CD4-positive, alpha-beta T cell (primary cell): ENCODE measurements around the gene RGCC. TPM values are rescaled to one million over a fixed set of nuclear protein-coding genes. Genes with fewer than 3 reads are reported as not detected.

ENCODE experiments used
- ATAC-seq: fragments of 200-7000 bp; cut with Tn5 transposase; one replicate; pipeline ENCODE4 v1.10.0; 2022; ENCODE audit warnings: mild to moderate bottlenecking; ENCODE audit not compliant: poor library complexity
- CTCF ChIA-PET: fragments of 350-600 bp; sonication (Branson Sonifier 250); formaldehyde crosslinking; loops from one replicate; lab custom pipeline; 2021; ENCODE audit warnings: antibody characterized with exemption, inconsistent platforms; lab: Charles Lee
- POLR2A ChIA-PET: fragments of 350-600 bp; sonication (Branson Sonifier 250); formaldehyde crosslinking; loops from one replicate; lab custom pipeline; 2021; ENCODE audit warnings: antibody characterized with exemption, inconsistent platforms; lab: Charles Lee
- DNase-seq, 14 experiments: peaks; one replicate each; pipeline ENCODE4 v3.0.0-alpha.2; 2013 to 2020; ENCODE audit warnings: mixed read lengths in 2 of 14
- H3K27ac ChIP-seq, 2 donors: one replicate each; pipeline versions ENCODE4 v1.5.1 to v1.7.0; 2013; ENCODE audit warnings: low read length in 2 of 2, low read depth in 1 of 2, mild to moderate bottlenecking in 1 of 2
- H3K27me3 ChIP-seq, 2 experiments: 1 replicate in 1 of 2; 2 replicates in 1 of 2; pipeline versions ENCODE4 v1.6.1 to v1.7.0; 2013; ENCODE audit warnings: low read length in 2 of 2, control low read depth in 1 of 2, mild to moderate bottlenecking in 1 of 2, moderate library complexity in 1 of 2; ENCODE audit not compliant: insufficient read depth in 2 of 2, control insufficient read depth in 1 of 2
- H3K36me3 ChIP-seq: one replicate; pipeline ENCODE4 v1.6.1; 2013; ENCODE audit warnings: low read length, control low read depth; ENCODE audit not compliant: insufficient read depth
- H3K4me1 ChIP-seq: one replicate; pipeline ENCODE4 v1.6.1; 2013; ENCODE audit warnings: low read length, control low read depth; ENCODE audit not compliant: insufficient read depth
- H3K4me3 ChIP-seq: one replicate; pipeline ENCODE4 v1.5.1; 2013; ENCODE audit warnings: mild to moderate bottlenecking, low read length, moderate library complexity
- H3K9me3 ChIP-seq, 2 experiments: 1 replicate in 1 of 2; 2 replicates in 1 of 2; pipeline versions ENCODE4 v1.6.1 to v1.7.0; 2013; ENCODE audit warnings: low read length in 2 of 2, mild to moderate bottlenecking in 2 of 2, control low read depth in 1 of 2, moderate library complexity in 1 of 2; ENCODE audit not compliant: control insufficient read depth in 1 of 2, insufficient read depth in 1 of 2
- H3K27ac Mint-ChIP-seq: one replicate; pipeline ENCODE4 v1.8.0; 2020; ENCODE audit warnings: mixed read lengths
- H3K27me3 Mint-ChIP-seq: one replicate; pipeline ENCODE4 v1.8.0; 2021; ENCODE audit warnings: mixed read lengths
- H3K36me3 Mint-ChIP-seq: one replicate; pipeline ENCODE4 v1.8.0; 2021; ENCODE audit warnings: low read depth, mixed read lengths
- H3K4me1 Mint-ChIP-seq: one replicate; pipeline ENCODE4 v1.8.0; 2021; ENCODE audit warnings: low read depth, mixed read lengths
- H3K4me3 Mint-ChIP-seq: one replicate; pipeline ENCODE4 v1.8.0; 2020; ENCODE audit warnings: mild to moderate bottlenecking, mixed read lengths
- H3K9me3 Mint-ChIP-seq: one replicate; pipeline ENCODE4 v1.8.0; 2020; ENCODE audit warnings: mixed read lengths
- intact Hi-C, 2 experiments: fragments of 100-400 bp; cut with DNase I in 1 of 2; cut with micrococcal nuclease in 1 of 2; formaldehyde crosslinking; loops; one replicate each; pipeline versions ENCODE4 v1.15.1 to v1.9.0; 2023 to 2025; cut with DNase I, micrococcal nuclease
- total RNA-seq, 174 experiments: library from RNA in 2 of 174; stranded (reverse) in 2 of 174; gene quantifications; one replicate each; pipeline ENCODE4 v1.2.3 and lab custom pipeline; 2021 to 2026
- TF ChIP-seq, protein P1 (sequence below): fragments of 200-600 bp; IDR thresholded peaks from one replicate; pipeline ENCODE4 v1.8.0; 2022; ENCODE audit warnings: antibody characterized with exemption, mild to moderate bottlenecking

RGCC gene
- total RNA-seq, 2 experiments from 2014 or later, result 752 to 758 TPM

DNA sequence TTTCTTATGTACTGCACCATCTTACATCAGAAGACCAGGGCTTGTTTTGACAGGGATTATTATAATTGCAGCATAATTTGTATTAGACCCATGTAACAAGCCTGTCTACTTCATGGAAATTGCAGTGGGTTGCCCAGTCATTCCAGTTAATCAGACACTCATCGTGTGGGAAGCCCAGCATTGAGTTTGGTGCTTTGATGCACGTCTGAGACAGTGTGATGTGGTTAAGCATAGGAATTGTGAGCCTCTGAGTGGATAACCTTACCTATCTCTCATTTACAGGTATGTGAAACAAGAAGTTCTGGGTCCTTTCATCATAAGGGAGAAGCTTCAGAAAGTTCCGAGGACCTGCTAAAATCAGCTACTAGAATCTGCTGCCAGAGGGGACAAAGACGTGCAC lies 12.8 kb downstream of the RGCC start:
- Mint-ChIP-seq H3K4me3 (peak overlapping the region; percentile 44), H3K27ac (peak overlapping the region; percentile 87), H3K4me1 (peaks cover 88% of the 10 kb centered on the region), H3K36me3 (peaks cover 85% of the 10 kb centered on the region), H3K9me3 (no peaks in the 10 kb centered on the region), H3K27me3 (no peaks in the 10 kb centered on the region)
- DNase-seq (peak in 4 of 14 experiments; percentile 37 to 52 (median 44)), ATAC-seq (peak; percentile 19)
- CTCF ChIA-PET, result interaction anchor here (1.1 to 3.0 kb wide), 3 partner anchors 11 to 22 kb away, joined by 3 to 20 read pairs (median 4); no protein-coding TSS in a partner anchor
- Histone ChIP-seq H3K4me1 (peaks cover 40% of the 10 kb centered on the region), H3K4me3 (no peak overlapping the region), H3K36me3 (peaks cover 64% of the 10 kb centered on the region), H3K9me3 (no peaks in the 10 kb centered on the region), H3K27me3 (no peaks in the 10 kb centered on the region), H3K27ac (peak overlapping the region in 1 of 2 donors; percentile 20)
- intact Hi-C loops, result no loop called here
- POLR2A ChIA-PET, result interaction anchor here (1.2 to 5.7 kb wide), 6 partner anchors 8 to 113 kb away, joined by 5 to 37 read pairs (median 8); partner anchors contain the start of gene RGCC
- TF ChIP-seq, protein P1, sequence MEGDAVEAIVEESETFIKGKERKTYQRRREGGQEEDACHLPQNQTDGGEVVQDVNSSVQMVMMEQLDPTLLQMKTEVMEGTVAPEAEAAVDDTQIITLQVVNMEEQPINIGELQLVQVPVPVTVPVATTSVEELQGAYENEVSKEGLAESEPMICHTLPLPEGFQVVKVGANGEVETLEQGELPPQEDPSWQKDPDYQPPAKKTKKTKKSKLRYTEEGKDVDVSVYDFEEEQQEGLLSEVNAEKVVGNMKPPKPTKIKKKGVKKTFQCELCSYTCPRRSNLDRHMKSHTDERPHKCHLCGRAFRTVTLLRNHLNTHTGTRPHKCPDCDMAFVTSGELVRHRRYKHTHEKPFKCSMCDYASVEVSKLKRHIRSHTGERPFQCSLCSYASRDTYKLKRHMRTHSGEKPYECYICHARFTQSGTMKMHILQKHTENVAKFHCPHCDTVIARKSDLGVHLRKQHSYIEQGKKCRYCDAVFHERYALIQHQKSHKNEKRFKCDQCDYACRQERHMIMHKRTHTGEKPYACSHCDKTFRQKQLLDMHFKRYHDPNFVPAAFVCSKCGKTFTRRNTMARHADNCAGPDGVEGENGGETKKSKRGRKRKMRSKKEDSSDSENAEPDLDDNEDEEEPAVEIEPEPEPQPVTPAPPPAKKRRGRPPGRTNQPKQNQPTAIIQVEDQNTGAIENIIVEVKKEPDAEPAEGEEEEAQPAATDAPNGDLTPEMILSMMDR, result no peak

GRCh38 chr13:41471785-41472184 lies 14.4 kb downstream of the RGCC start:
- TF ChIP-seq, protein P1, result no peak
- no peak overlapping the region for H3K4me3 ChIP-seq
- no peaks in the 10 kb centered on the region for H3K9me3 ChIP-seq
- peaks cover 24% of the 10 kb centered on the region for H3K4me1 ChIP-seq
- ATAC-seq (peak; percentile 19), DNase-seq (peak in 1 of 14 experiments; percentile 27)
- H3K36me3 ChIP-seq, result peaks cover 50% of the 10 kb centered on the region
- no peak overlapping the region for H3K27ac ChIP-seq
- POLR2A ChIA-PET, result interaction anchor here (1.0 to 5.7 kb wide), 7 partner anchors 9 to 641 kb away, joined by 3 to 37 read pairs (median 7); partner anchors contain the start of gene RGCC
- no peaks in the 10 kb centered on the region for H3K27me3 ChIP-seq
- peaks cover 69% of the 10 kb centered on the region for H3K36me3 Mint-ChIP-seq
- intact Hi-C loops, result no loop called here
- no peaks in the 10 kb centered on the region for H3K9me3 Mint-ChIP-seq
- peak overlapping the region; percentile 87 for H3K27ac Mint-ChIP-seq
- CTCF ChIA-PET, result interaction anchor here (2.3 to 3.0 kb wide), 2 partner anchors 13 to 20 kb away, joined by 6 to 20 read pairs; no protein-coding TSS in a partner anchor
- H3K27me3 Mint-ChIP-seq, result no peaks in the 10 kb centered on the region
- H3K4me3 Mint-ChIP-seq, result peak overlapping the region; percentile 0
- H3K4me1 Mint-ChIP-seq, result peaks cover 80% of the 10 kb centered on the region

DNA sequence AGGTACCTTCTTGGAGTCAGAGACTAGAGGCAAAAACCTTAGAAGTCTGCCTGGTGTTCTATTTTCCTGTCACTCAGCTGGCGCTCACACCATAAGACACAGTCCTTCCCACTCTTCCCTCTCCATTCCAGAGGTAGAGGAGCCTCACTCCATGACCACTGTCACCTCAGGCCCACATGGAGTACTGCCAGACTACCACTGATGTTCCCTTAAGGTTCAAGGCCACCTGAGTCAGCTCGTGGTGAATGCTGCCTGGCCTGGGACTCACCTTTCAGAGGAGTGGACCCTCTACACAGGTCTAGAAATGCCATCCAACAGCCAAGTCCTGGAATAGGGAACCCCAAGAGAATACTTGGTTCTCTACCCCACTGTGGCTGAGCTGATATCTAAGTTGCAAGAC lies 29.9 kb downstream of the RGCC start:
- Mint-ChIP-seq H3K27ac (peak overlapping the region; percentile 1), H3K36me3 (peaks cover 44% of the 10 kb centered on the region), H3K27me3 (no peaks in the 10 kb centered on the region), H3K4me3 (no peak overlapping the region), H3K4me1 (peaks cover 44% of the 10 kb centered on the region), H3K9me3 (peaks cover 20% of the 10 kb centered on the region)
- POLR2A ChIA-PET, result interaction anchor here (1.0 to 2.2 kb wide), 5 partner anchors 20 to 100 kb away, joined by 4 to 8 read pairs (median 6); partner anchors contain the start of gene RGCC
- Histone ChIP-seq H3K9me3 (peaks cover 4 to 8% of the 10 kb centered on the region in 2 experiments), H3K27me3 (no peaks in the 10 kb centered on the region), H3K4me1 (peaks cover 25% of the 10 kb centered on the region), H3K27ac (no peak overlapping the region), H3K4me3 (no peak overlapping the region), H3K36me3 (no peaks in the 10 kb centered on the region)
- CTCF ChIA-PET, result interaction anchor here (9.0 kb wide), 1 partner anchor 28 kb away, joined by 49 read pairs; the partner anchor contains the start of gene RGCC
- DNase-seq, result no peak
- intact Hi-C loops, result no loop called here
- no peak for ATAC-seq
- TF ChIP-seq, protein P1, result no peak
